Fibroblast of lung (primary cell): ENCODE results near the gene PXYLP1. TPM values are rescaled to one million over a fixed set of nuclear protein-coding genes. Genes with fewer than 3 reads are reported as not detected.

Experiments used
- DNase-seq, 2 donors: peaks; one replicate each; pipeline versions ENCODE4 v3.0.0 to v3.0.0-alpha.2; 2010; ENCODE audit warnings: low read depth in 2 of 2
- H2AFZ ChIP-seq: 2 replicates; pipeline ENCODE4 v1.5.1; 2012; ENCODE audit warnings: low read length, control low read depth, inconsistent platforms
- H3K27ac ChIP-seq: 2 replicates; pipeline ENCODE4 v1.5.1; 2011; ENCODE audit warnings: low read length, control low read depth; ENCODE audit not compliant: insufficient read depth
- H3K27me3 ChIP-seq: 2 replicates; pipeline ENCODE4 v1.5.1; 2011; ENCODE audit warnings: mild to moderate bottlenecking, low read length; ENCODE audit not compliant: control insufficient read depth, insufficient read depth
- H3K36me3 ChIP-seq: 2 replicates; pipeline ENCODE4 v1.5.1; 2011; ENCODE audit warnings: low read length; ENCODE audit not compliant: control insufficient read depth, insufficient read depth
- H3K4me1 ChIP-seq: 2 replicates; pipeline ENCODE4 v1.5.1; 2011; ENCODE audit warnings: low read length; ENCODE audit not compliant: control insufficient read depth, insufficient read depth; ENCODE audit errors: extremely low read depth
- H3K4me2 ChIP-seq: 2 replicates; pipeline ENCODE4 v1.5.1; 2011; ENCODE audit warnings: low read length, control low read depth; ENCODE audit not compliant: insufficient read depth; ENCODE audit errors: extremely low read depth
- H3K4me3 ChIP-seq, 4 experiments: fragments of 200-600 bp in 1 of 4; sonication (generic) in 1 of 4; replicated peaks in 1 of 4; 2 replicates each; pipeline ENCODE4 v1.5.1; 2011 to 2016; ENCODE audit warnings: low read length in 4 of 4, low read depth in 3 of 4, mild to moderate bottlenecking in 3 of 4, control low read depth in 2 of 4, inconsistent platforms in 1 of 4, mixed read lengths in 1 of 4; ENCODE audit not compliant: insufficient read depth in 1 of 4; ENCODE audit errors: control extremely low read depth in 1 of 4
- H3K79me2 ChIP-seq: 2 replicates; pipeline ENCODE4 v1.5.1; 2012; ENCODE audit warnings: mild to moderate bottlenecking, low read length, inconsistent platforms; ENCODE audit not compliant: control insufficient read depth, insufficient read depth
- H3K9ac ChIP-seq: 2 replicates; pipeline ENCODE4 v1.5.1; 2011; ENCODE audit warnings: mild to moderate bottlenecking, low read length, control low read depth; ENCODE audit not compliant: insufficient read depth
- H3K9me3 ChIP-seq: 2 replicates; pipeline ENCODE4 v1.5.1; 2012; ENCODE audit warnings: low read depth, low read length; ENCODE audit not compliant: control insufficient read depth, insufficient read depth
- H4K20me1 ChIP-seq: 2 replicates; pipeline ENCODE4 v1.5.1; 2011; ENCODE audit warnings: low read length; ENCODE audit not compliant: control insufficient read depth, insufficient read depth; ENCODE audit errors: extremely low read depth
- CTCF ChIP-seq, 2 donors: IDR thresholded peaks in 1 of 2; conservative IDR thresholded peaks in 1 of 2; 1 replicate in 1 of 2; 2 replicates in 1 of 2; pipeline ENCODE4 v1.5.1; 2011 to 2012; ENCODE audit warnings: low read length in 2 of 2, control low read depth in 1 of 2, inconsistent platforms in 1 of 2, low read depth in 1 of 2, mild to moderate bottlenecking in 1 of 2
- EZH2 ChIP-seq: IDR thresholded peaks from 2 replicates; pipeline ENCODE4 v1.5.1; 2012; ENCODE audit warnings: low read length, control low read depth, mild to moderate bottlenecking; ENCODE audit errors: missing control alignments
- polyA plus RNA-seq, 2 donors: library from polyadenylated mRNA; depleted of rRNA in 1 of 2; stranded (reverse) in 1 of 2; unstranded in 1 of 2; fragments of >200 nt; gene quantifications; 2 replicates each; pipeline ENCODE4 v1.2.1, GENCODE V29; 2011 to 2012; ENCODE audit warnings: missing spikeins in 1 of 2
- total RNA-seq: library from RNA; depleted of rRNA; stranded (reverse); fragments of >200 nt; gene quantifications from 2 replicates; pipeline ENCODE4 v1.2.1, GENCODE V29; 2014

PXYLP1 gene
- total and polyA plus RNA-seq, 2 donors (not counting 1 experiment from before 2014, with no cell fraction given), result 5.1 to 7.0 TPM

- H3K9me3 ChIP-seq, result no peaks in the 10 kb centered on the region
- no peak overlapping the region for H3K9ac ChIP-seq
- H3K4me1 ChIP-seq, result no peaks in the 10 kb centered on the region
- H3K4me2 ChIP-seq, result no peak overlapping the region
- no peak overlapping the region for H3K4me3 ChIP-seq
- H3K27ac ChIP-seq, result no peak overlapping the region
- DNase-seq, result no peak
- TF ChIP-seq EZH2 (no peak), CTCF (conservative IDR thresholded peaks at IDR 0.05 in 1 of 2, IDR thresholded peaks at IDR 0.05 in 1 of 2; ENCODE audit: low read depth in 1 of 2, low read length in 2 of 2) (no peak)
- H3K36me3 ChIP-seq, result no peaks in the 10 kb centered on the region
- no peaks in the 10 kb centered on the region for H3K27me3 ChIP-seq
- H2AFZ ChIP-seq, result no peak overlapping the region
- no peaks in the 10 kb centered on the region for H4K20me1 ChIP-seq
- H3K79me2 ChIP-seq, result no peaks in the 10 kb centered on the region
These were observed 21.7 kb downstream of the PXYLP1 start for GRCh38 chr3:141253326-141253725.

- TF ChIP-seq CTCF (conservative IDR thresholded peaks at IDR 0.05 in 1 of 2, IDR thresholded peaks at IDR 0.05 in 1 of 2; ENCODE audit: low read depth in 1 of 2, low read length in 2 of 2), result no peak
- TF ChIP-seq EZH2, result no peak
- no peaks in the 10 kb centered on the region for H3K9me3 ChIP-seq
- H3K4me2 ChIP-seq, result no peak overlapping the region
- no peak overlapping the region for H3K4me3 ChIP-seq
- no peaks in the 10 kb centered on the region for H3K4me1 ChIP-seq
- no peaks in the 10 kb centered on the region for H4K20me1 ChIP-seq
- no peaks in the 10 kb centered on the region for H3K36me3 ChIP-seq
- H3K27me3 ChIP-seq, result no peaks in the 10 kb centered on the region
- H2AFZ ChIP-seq, result no peak overlapping the region
- no peaks in the 10 kb centered on the region for H3K79me2 ChIP-seq
- no peak for DNase-seq
- H3K9ac ChIP-seq, result no peak overlapping the region
- no peak overlapping the region for H3K27ac ChIP-seq
These were observed 22.2 kb downstream of the PXYLP1 start for GRCh38 chr3:141253811-141254210.

- H3K79me2 ChIP-seq, result no peaks in the 10 kb centered on the region
- H3K36me3 ChIP-seq, result no peaks in the 10 kb centered on the region
- no peaks in the 10 kb centered on the region for H3K4me1 ChIP-seq
- no peak overlapping the region for H3K27ac ChIP-seq
- no peak overlapping the region for H3K9ac ChIP-seq
- no peak for TF ChIP-seq CTCF (conservative IDR thresholded peaks at IDR 0.05 in 1 of 2, IDR thresholded peaks at IDR 0.05 in 1 of 2; ENCODE audit: low read depth in 1 of 2, low read length in 2 of 2)
- no peak for TF ChIP-seq EZH2
- no peak for DNase-seq
- no peak overlapping the region for H3K4me2 ChIP-seq
- no peaks in the 10 kb centered on the region for H3K9me3 ChIP-seq
- H3K27me3 ChIP-seq, result no peaks in the 10 kb centered on the region
- H4K20me1 ChIP-seq, result no peaks in the 10 kb centered on the region
- H3K4me3 ChIP-seq, result no peak overlapping the region
- no peak overlapping the region for H2AFZ ChIP-seq
These were observed 23.7 kb downstream of the PXYLP1 start for GRCh38 chr3:141255137-141255845.
